ENCODE measurements around the gene TMEM219. TPM values are rescaled to one million over a fixed set of nuclear protein-coding genes. Genes with fewer than 3 reads are reported as not detected.

Gene TMEM219
- total and polyA plus RNA-seq, 10 of the 15 experiments (the other 5 are each of a cell fraction or from before 2014, with no cell fraction given), result 33.6 to 74.6 (median 56.5) TPM

DNA sequence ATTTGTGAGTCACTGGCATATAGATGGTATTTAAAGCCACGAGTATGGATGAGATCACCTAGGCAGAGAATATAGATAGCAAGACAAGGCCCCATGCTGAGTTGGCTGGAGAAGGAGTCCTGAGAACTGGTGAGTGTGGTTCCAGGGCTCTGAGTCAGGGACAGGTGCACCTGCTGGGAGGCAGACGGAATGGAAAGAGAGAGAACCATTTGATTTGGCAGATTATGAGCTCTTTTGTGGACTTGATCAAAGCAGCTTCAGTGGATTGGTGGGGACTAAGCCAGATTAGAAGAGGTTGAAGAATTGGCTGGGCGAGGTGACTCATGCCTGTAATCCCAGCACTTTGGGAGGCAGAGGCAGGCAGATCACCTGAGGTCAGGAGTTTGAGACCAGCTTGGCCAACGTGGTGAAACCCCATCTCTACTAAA is 56.9 kb downstream of the TMEM219 start:
- Histone ChIP-seq H3K9ac (ENCODE audit: control insufficient read depth, insufficient read depth, low read length) (no peak overlapping the region), H3K27me3 (replicated peaks in 1 of 2; ENCODE audit: control insufficient read depth in 2 of 2, insufficient read depth in 2 of 2, low read length in 1 of 2) (peaks cover 0 to 2% of the 10 kb centered on the region in 2 experiments; a peak in 1 of 4 replicates), H4K20me1 (ENCODE audit: control insufficient read depth, insufficient read depth) (no peaks in the 10 kb centered on the region), H2AFZ (ENCODE audit: control insufficient read depth, low read depth, low read length) (no peak overlapping the region), H3K4me2 (ENCODE audit: control insufficient read depth, insufficient read depth) (no peak overlapping the region), H3K9me3 (replicated peaks; ENCODE audit: control insufficient read depth, insufficient read depth, low read length) (no peaks in the 10 kb centered on the region), H3K4me1 (ENCODE audit: control insufficient read depth, insufficient read depth, low read length) (0 out of 2 replicates have a peak, but pooled peaks cover 2% of the 10 kb centered on the region), H3K79me2 (ENCODE audit: control insufficient read depth, insufficient read depth, low read length) (no peaks in the 10 kb centered on the region), H3K4me3 (no peak overlapping the region), H3K36me3 (ENCODE audit: control insufficient read depth in 2 of 2, insufficient read depth in 2 of 2, low read length in 1 of 2) (no peaks in the 10 kb centered on the region), H3K27ac (ENCODE audit: control insufficient read depth, insufficient read depth) (no peak overlapping the region)
- ATAC-seq (no peak), DNase-seq (ENCODE audit: low read depth, low spot score) (no peak), FAIRE-seq (no peak)
- no peak for TF ChIP-seq SMARCA5 (IDR thresholded peaks at IDR 0.05)
- no peak for TF ChIP-seq MXI1 (IDR thresholded peaks at IDR 0.05; ENCODE audit: low read depth, low read length)
- TF ChIP-seq, protein P1, sequence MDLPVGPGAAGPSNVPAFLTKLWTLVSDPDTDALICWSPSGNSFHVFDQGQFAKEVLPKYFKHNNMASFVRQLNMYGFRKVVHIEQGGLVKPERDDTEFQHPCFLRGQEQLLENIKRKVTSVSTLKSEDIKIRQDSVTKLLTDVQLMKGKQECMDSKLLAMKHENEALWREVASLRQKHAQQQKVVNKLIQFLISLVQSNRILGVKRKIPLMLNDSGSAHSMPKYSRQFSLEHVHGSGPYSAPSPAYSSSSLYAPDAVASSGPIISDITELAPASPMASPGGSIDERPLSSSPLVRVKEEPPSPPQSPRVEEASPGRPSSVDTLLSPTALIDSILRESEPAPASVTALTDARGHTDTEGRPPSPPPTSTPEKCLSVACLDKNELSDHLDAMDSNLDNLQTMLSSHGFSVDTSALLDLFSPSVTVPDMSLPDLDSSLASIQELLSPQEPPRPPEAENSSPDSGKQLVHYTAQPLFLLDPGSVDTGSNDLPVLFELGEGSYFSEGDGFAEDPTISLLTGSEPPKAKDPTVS (IDR thresholded peaks at IDR 0.05; ENCODE audit: low read depth, low read length), result no peak
- TF ChIP-seq RAD51 (IDR thresholded peaks at IDR 0.05), result no peak
- TF ChIP-seq TCF12 (IDR thresholded peaks at IDR 0.05; ENCODE audit: low read depth, low read length), result no peak
- TF ChIP-seq, protein P2, sequence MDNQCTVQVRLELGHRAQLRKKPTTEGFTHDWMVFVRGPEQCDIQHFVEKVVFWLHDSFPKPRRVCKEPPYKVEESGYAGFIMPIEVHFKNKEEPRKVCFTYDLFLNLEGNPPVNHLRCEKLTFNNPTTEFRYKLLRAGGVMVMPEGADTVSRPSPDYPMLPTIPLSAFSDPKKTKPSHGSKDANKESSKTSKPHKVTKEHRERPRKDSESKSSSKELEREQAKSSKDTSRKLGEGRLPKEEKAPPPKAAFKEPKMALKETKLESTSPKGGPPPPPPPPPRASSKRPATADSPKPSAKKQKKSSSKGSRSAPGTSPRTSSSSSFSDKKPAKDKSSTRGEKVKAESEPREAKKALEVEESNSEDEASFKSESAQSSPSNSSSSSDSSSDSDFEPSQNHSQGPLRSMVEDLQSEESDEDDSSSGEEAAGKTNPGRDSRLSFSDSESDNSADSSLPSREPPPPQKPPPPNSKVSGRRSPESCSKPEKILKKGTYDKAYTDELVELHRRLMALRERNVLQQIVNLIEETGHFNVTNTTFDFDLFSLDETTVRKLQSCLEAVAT (IDR thresholded peaks at IDR 0.05), result no peak
- TF ChIP-seq MYC (IDR thresholded peaks at IDR 0.05; ENCODE audit: insufficient read depth, insufficient read length, insufficient replicate concordance, low read length, severe bottlenecking), result no peak
- TF ChIP-seq JUND (IDR thresholded peaks at IDR 0.05; ENCODE audit: low read depth, low read length), result no peak
- TF ChIP-seq, protein P3, sequence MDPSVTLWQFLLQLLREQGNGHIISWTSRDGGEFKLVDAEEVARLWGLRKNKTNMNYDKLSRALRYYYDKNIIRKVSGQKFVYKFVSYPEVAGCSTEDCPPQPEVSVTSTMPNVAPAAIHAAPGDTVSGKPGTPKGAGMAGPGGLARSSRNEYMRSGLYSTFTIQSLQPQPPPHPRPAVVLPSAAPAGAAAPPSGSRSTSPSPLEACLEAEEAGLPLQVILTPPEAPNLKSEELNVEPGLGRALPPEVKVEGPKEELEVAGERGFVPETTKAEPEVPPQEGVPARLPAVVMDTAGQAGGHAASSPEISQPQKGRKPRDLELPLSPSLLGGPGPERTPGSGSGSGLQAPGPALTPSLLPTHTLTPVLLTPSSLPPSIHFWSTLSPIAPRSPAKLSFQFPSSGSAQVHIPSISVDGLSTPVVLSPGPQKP (IDR thresholded peaks at IDR 0.05; ENCODE audit: low read depth, low read length), result no peak
- TF ChIP-seq HDAC2 (IDR thresholded peaks at IDR 0.05), result no peak
- TF ChIP-seq POLR2AphosphoS2 (IDR thresholded peaks at IDR 0.05; ENCODE audit: low read depth, low read length), result no peak
- TF ChIP-seq WRNIP1 (IDR thresholded peaks at IDR 0.05; ENCODE audit: borderline replicate concordance, low read depth, low read length), result no peak
- TF ChIP-seq, protein P4, sequence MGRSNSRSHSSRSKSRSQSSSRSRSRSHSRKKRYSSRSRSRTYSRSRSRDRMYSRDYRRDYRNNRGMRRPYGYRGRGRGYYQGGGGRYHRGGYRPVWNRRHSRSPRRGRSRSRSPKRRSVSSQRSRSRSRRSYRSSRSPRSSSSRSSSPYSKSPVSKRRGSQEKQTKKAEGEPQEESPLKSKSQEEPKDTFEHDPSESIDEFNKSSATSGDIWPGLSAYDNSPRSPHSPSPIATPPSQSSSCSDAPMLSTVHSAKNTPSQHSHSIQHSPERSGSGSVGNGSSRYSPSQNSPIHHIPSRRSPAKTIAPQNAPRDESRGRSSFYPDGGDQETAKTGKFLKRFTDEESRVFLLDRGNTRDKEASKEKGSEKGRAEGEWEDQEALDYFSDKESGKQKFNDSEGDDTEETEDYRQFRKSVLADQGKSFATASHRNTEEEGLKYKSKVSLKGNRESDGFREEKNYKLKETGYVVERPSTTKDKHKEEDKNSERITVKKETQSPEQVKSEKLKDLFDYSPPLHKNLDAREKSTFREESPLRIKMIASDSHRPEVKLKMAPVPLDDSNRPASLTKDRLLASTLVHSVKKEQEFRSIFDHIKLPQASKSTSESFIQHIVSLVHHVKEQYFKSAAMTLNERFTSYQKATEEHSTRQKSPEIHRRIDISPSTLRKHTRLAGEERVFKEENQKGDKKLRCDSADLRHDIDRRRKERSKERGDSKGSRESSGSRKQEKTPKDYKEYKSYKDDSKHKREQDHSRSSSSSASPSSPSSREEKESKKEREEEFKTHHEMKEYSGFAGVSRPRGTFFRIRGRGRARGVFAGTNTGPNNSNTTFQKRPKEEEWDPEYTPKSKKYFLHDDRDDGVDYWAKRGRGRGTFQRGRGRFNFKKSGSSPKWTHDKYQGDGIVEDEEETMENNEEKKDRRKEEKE (IDR thresholded peaks at IDR 0.05), result no peak
- TF ChIP-seq GATAD2B (conservative IDR thresholded peaks at IDR 0.05; ENCODE audit: low read depth), result no peak
- TF ChIP-seq YBX1 (IDR thresholded peaks at IDR 0.05), result no peak
- TF ChIP-seq PAX5 (IDR thresholded peaks at IDR 0.05; ENCODE audit: borderline replicate concordance, low read depth, low read length), result no peak
- TF ChIP-seq NRF1 (conservative IDR thresholded peaks at IDR 0.05; ENCODE audit: low read depth, low read length), result no peak
- in situ Hi-C loops (cut with MboI), result loop anchor here (25.0 kb wide), 1 partner anchor 906 kb away; no protein-coding TSS in a partner anchor
- ChIA-PET SMC1A (ENCODE audit: uncharacterized antibody, unreplicated experiment) (interaction anchor here (1.0 to 1.2 kb wide), 2 partner anchors 42 to 170 kb away, joined by 3 read pairs; no protein-coding TSS in a partner anchor), RAD21 (ENCODE audit: unreplicated experiment) (interaction anchor here (1.0 to 1.9 kb wide), 2 partner anchors 13 to 826 kb away, joined by 5 to 6 read pairs; partner anchors contain the start of gene TLCD3B), POLR2A (interaction anchor here (0.5 kb wide), 1 partner anchor 1045 kb away, joined by 3 read pairs; no protein-coding TSS in a partner anchor), CTCF (interaction anchor here (0.7 to 3.0 kb wide), 5 partner anchors 10 to 190 kb away, joined by 3 to 12 read pairs (median 4); partner anchors contain the start of gene TLCD3B)
- WGBS (ENCODE audit: insufficient coverage, insufficient replicate concordance, low lambda C conversion rate, missing lambda C conversion rate), result 11% methylated on average over 4 of the region's 4 CpGs
- intact Hi-C loops (cut with micrococcal nuclease; ENCODE audit: unreplicated experiment), result no loop called here
- BruUV-seq (replicated peaks), result no TSS peak

Data from GM12878 (cell line).